ENCODE data around the gene RFX3.
A peak's percentile ranks its signal among the peaks of the same experiment; 100 is the strongest.

Gene RFX3

GRCh38 chr9:3247211-3247610 lies 278.6 kb downstream of the RFX3 start:
- no peak for TF ChIP-seq CTCF (IDR thresholded peaks at IDR 0.05; ENCODE audit: low read length, missing control alignments)
- DNase-seq (ENCODE audit: low read depth): no peak
- no peak overlapping the region for H3K4me3 ChIP-seq (replicated peaks; ENCODE audit: low read depth, low read length)

- H3K4me3 ChIP-seq (replicated peaks; ENCODE audit: low read depth, low read length): no peak overlapping the region
- TF ChIP-seq CTCF (IDR thresholded peaks at IDR 0.05; ENCODE audit: low read length, missing control alignments): no peak
- DNase-seq (ENCODE audit: low read depth): no peak
Observed at GRCh38 chr9:3246241-3246640, 279.6 kb downstream of the RFX3 start.

GRCh38 chr9:3244963-3245653 lies 280.7 kb downstream of the RFX3 start:
- no peak for TF ChIP-seq CTCF (IDR thresholded peaks at IDR 0.05; ENCODE audit: low read length, missing control alignments)
- peak; percentile 39 for DNase-seq (ENCODE audit: low read depth)
- no peak overlapping the region for H3K4me3 ChIP-seq (replicated peaks; ENCODE audit: low read depth, low read length)

- no peak for DNase-seq (ENCODE audit: low read depth)
- TF ChIP-seq CTCF (IDR thresholded peaks at IDR 0.05; ENCODE audit: low read length, missing control alignments): no peak
- no peak overlapping the region for H3K4me3 ChIP-seq (replicated peaks; ENCODE audit: low read depth, low read length)
Observed at GRCh38 chr9:3243683-3244082, 282.1 kb downstream of the RFX3 start.

- no peak for TF ChIP-seq CTCF (IDR thresholded peaks at IDR 0.05; ENCODE audit: low read length, missing control alignments)
- H3K4me3 ChIP-seq (replicated peaks; ENCODE audit: low read depth, low read length): no peak overlapping the region
- DNase-seq (ENCODE audit: low read depth): no peak
Observed at GRCh38 chr9:3241290-3241689, 284.5 kb downstream of the RFX3 start.

GRCh38 chr9:3240656-3241268 lies 285.0 kb downstream of the RFX3 start:
- TF ChIP-seq CTCF (IDR thresholded peaks at IDR 0.05; ENCODE audit: low read length, missing control alignments): peak; percentile 94
- no peak overlapping the region for H3K4me3 ChIP-seq (replicated peaks; ENCODE audit: low read depth, low read length)
- DNase-seq (ENCODE audit: low read depth): peak; percentile 82

- DNase-seq (ENCODE audit: low read depth): no peak
- no peak overlapping the region for H3K4me3 ChIP-seq (replicated peaks; ENCODE audit: low read depth, low read length)
- TF ChIP-seq CTCF (IDR thresholded peaks at IDR 0.05; ENCODE audit: low read length, missing control alignments): no peak
Observed at GRCh38 chr9:3239240-3239639, 286.6 kb downstream of the RFX3 start.
